IPS DF 4.7 (cell line): Measurements from ENCODE around the gene TNNI3K.

ENCODE experiments used
- DNase-seq: peaks from one replicate; pipeline ENCODE4 v3.0.0-alpha.2; 2013; ENCODE audit warnings: low spot score; ENCODE audit errors: extremely low read depth

TNNI3K gene

DNA sequence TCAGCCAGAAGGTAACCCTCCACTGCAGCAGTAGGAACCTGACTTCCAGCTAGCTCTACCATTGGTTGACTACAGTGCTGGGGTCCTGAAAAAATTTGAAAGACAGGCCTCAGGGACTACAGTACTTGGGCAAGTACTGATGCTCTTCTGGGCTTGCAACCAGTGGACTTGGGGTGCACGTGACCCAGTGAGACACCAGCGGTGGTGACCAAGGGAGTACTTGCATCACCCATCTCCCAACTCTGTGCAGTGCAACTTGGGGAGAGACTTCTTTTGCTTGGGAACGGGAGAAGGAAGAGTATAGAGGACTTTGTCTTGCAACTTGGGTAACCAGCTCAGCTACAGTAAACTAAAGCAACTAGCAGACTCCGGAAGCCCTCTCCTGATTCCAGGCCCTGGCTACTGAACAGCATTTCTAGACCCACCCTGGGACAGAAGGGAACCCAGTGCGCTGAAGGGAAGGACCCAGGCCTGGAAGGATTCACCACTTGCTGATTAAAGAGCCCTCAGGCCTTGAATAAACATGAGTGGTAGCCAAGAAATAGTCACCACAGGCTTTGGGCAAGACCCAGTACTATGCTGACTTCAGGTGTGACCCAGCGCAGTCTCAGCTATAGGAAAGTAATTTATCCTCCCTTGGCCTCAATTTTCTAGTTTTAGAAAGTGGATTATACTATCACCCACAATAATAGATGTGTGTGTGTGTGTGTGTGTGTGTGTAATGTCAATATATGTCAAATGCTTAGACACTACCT, 45.6 kb downstream of the TNNI3K start:
- no peak for DNase-seq

DNA sequence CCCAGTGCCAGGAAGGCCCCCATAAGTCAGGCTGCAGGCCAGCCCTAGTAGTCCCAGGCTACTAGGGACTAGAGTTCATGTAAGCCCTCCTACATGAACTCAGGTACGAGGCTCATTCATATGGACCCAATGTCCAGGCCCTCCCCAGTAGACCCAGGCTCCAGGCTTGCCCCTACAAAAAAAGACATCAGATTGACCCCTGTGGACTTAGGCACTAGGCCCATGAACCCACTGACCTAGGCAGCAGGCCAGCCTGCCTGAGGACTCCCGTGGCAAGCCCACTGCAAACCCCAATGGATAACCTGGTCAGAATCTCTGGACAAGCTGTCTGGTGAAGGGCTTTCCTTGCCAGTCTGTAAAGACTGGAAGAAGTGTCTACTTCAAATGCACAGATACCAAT, 51.2 kb downstream of the TNNI3K start:
- no peak for DNase-seq

DNA sequence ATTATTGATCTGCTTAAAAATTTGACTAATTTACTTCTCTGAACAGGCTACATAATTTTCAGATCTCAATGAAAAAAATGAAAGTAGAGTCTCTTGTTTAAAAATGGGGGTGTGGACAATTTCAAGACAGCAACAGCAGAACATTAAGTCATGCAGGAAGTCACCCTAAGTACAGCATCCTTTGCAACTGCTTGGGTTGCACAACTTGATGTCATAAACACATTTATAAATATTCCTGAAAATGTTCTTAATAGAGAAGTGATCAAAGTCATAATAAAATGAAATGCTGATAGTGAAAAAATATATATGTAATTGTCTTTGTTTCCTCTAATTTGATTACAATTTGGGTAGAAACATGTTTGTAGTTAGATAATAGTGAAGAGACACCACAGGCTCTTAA, 79.3 kb downstream of the TNNI3K start:
- no peak for DNase-seq

DNA sequence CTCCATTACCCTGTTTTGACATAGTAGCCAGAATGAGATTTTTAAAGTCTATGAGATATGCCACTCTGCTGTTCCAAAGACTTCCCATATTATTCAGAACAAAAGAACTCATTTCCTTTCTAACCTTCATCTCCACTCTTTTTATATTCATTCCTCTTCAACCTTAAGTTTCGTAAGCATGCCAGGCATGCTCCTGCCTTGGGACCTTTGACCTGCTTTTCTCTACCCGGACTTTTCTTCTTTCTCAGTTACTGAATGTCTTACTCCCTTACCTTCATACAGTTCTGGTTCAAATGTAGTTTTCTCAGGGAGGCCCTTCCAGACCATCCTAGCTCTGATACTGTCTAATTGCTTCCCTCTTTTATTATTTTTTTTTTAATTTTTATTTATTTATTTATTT, 81.1 kb downstream of the TNNI3K start:
- DNase-seq: no peak

DNA sequence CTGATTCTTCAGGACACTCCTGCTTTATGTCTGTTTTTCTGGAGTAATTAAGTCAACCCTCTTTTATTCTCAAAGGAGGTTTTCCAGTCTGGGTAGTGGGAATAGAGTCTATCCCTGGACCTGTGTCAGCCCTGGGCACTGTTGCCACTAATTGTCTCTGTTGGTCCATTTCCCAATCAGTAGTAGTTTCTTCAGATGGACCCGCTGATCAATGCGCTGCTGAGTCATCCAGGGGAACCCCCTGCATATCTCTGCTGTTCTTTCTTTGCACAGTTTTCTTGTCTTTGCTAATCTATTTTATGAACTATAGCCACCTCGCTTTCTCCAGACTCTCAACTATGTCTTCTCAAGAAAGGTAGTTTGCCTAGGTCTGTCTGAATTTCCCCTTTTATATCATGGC, 82.5 kb downstream of the TNNI3K start:
- no peak for DNase-seq

DNA sequence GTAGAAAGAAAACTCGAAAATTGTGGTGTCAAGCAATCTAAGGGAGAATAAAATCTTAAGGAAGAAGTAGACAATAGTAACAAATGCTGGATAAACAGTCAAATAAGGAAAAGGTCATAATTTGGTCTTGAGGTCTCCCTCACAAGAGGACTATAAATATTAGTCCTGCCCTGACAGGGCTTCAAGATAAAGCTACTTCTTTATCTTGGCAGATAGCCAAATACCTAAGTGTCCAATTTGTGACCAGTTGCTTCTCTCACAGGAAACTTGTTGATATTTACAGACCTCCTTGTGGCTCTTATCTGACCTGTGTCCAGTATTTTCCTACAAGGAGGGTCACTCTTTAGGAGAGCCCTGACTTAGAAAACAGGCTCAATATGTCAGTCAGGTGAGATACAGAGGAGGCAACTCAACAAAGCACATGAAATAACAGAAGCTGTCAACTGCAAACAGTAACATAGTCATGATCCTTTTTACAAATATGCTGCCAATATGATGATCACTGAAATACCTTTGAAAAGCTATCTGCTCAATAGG, 88.8 kb downstream of the TNNI3K start:
- no peak for DNase-seq

DNA sequence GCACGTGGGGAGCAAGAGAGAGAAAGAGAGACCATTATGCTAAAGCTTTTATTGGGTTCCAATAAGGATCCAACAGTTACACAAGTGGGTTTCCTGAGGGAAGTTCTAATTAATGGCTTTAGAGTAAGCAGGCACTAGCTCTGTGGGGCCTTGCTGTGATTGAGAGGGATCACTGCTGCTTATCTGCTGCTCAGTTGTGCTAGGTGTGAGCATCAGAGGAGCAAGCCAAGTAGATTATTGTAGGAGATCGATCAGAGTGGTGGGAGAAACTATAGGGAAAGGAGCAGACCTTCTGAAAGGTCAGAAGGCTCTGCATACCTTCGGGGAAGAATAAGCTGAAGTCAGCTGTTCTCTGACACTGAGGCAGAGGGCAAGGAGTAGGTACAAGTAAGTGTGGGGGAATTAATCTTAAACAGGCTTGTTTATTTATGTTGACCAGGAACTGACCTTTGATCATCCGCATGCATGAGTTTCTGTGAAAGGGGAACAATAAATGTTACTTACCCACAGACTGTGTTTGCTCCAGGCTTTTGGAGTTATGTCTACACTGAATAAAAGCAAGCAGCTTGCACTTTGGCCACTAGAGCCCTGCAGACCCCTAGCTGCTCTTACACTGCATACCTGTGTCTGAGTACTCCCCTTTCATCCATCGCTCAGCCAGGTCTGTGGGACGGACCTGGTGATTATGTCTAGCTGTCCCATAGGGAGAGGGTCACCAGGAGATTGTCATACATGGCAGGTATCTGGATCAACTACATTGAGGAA, 89.7 kb downstream of the TNNI3K start:
- no peak for DNase-seq

DNA sequence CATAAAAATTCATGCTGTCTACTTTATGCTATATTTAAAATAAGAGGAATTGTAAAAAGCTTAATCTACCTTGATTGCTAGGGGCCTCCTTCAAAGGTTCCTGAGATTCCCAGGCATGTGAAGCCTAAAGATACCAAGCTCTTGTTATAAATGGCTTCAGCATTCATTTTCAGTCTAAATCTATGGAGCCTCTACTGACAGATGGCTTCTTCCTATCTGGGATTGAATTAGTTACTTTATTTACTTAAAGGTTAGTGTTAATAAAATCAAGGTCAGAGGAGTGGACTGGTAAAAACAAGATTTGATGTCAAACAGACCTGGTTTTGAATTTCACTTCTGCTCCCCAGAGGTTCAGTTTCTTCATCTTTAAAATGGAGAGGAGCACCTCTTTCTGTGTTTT, 93.7 kb downstream of the TNNI3K start:
- no peak for DNase-seq

- DNase-seq: no peak
Observed at GRCh38 chr1:74333244-74333643, 98.1 kb downstream of the TNNI3K start.

DNA sequence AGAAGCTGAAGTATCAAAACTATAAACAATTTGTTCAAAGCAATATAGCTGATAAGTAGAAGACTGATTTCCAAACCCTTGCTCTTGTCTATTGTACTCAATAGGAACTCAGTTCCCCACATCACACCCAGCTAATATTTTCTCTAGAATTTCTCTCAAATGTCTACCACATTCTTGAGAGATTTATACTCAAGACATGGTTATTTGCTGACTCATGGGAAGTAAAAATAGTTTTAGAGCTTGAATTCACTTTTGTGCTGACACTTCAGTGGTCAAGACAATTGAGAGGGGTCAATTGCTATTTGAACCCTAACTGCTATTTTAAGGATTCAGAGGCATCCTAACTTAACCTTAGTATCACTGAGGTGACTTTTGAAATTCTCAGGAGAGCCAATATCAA, 99.0 kb downstream of the TNNI3K start:
- DNase-seq: no peak

DNA sequence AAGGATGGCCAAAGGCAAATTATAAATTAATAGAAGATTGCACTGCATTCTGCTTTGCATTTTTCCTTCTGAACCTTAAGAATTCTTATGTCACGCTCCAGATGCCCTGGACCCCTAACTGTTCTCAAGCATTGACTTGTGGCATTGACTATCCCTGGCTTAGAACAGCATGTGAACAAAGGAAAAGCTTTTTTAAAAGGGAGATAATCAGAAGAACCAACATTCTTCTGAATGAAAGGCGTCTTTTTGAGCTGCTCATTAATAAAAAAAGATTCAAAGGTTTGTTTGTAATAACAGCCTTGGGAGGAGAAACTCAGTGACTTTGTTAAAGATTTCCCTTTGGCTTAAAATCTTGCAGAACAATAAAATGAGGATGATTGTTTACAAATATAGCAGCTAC, 105.5 kb downstream of the TNNI3K start:
- DNase-seq: no peak

DNA sequence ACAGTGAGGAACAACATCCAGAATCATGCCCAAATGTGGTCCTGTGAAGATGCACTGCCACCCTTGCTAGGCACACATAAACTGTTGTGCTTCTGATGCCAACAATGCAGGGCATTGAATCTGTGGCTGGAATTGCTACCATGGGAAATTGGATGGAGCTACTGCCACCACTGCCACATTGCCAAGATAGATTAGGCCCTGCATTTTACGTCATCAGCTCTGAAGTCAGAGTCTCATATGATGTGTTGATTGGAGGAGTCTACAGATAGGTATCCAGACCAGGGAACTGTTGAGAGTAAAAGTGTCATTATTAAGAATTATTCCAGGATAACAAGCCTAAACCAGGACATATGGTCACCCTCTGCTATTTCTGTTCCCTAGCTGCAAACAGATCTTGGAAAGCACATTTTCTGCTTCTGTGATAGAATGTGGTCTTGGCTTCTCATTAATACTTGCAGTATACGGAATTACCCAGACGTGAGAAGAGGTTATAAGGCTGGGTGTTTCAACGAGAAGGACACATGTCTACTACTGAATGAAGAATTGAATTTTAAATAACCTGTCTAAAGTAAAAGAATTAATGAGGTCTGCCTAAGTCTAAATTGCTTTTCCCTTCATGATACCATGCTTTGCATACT, 106.6 kb downstream of the TNNI3K start:
- no peak for DNase-seq

GRCh38 chr1:74343216-74343615, 108.0 kb downstream of the TNNI3K start:
- no peak for DNase-seq

- no peak for DNase-seq
Observed at GRCh38 chr1:74344387-74344786, 109.2 kb downstream of the TNNI3K start.

GRCh38 chr1:74356493-74356892, 121.3 kb downstream of the TNNI3K start:
- no peak for DNase-seq

GRCh38 chr1:74357150-74357549, 122.0 kb downstream of the TNNI3K start:
- no peak for DNase-seq

DNA sequence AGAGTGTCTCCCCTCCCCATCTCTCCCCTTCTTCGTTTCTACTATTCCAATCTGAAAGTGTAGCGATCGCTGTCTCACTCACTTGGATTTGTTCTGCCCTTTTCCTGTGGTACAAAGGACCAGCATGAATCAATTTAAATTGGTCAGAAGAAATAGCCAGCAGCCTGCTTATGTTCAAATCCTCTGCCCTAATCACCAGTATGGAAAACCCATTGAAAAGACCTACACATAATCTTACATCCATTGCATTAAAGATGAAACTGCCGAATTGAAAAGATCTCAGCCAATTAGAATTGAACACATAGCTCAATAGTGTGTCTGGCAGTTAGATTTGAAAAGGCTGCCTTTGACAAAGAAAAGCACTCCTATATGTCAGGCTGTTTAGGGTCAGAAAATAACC, 122.6 kb downstream of the TNNI3K start:
- DNase-seq: no peak

GRCh38 chr1:74362691-74363090, 127.5 kb downstream of the TNNI3K start:
- no peak for DNase-seq

- no peak for DNase-seq
Observed at GRCh38 chr1:74363220-74363619, 128.0 kb downstream of the TNNI3K start.

GRCh38 chr1:74367175-74367813, 132.1 kb downstream of the TNNI3K start:
- no peak for DNase-seq

DNA sequence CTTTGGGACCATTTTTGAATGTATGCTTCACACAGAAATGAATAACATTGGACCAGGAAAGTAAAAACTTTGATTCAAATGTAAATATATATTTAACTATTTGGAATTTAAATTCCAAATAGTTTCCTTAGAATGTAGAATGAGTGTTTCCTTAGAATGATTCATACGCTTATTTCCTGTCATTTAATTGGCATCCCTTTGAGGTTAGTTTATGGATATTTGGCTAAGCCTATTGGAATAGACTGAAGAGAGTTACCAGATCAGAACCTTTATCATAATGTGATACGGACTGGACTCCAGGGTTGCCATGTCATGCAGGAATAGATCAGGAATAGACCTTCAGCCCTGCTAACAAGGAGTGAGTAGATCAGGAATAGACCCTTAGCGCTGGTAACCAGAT, 133.1 kb downstream of the TNNI3K start:
- no peak for DNase-seq

DNA sequence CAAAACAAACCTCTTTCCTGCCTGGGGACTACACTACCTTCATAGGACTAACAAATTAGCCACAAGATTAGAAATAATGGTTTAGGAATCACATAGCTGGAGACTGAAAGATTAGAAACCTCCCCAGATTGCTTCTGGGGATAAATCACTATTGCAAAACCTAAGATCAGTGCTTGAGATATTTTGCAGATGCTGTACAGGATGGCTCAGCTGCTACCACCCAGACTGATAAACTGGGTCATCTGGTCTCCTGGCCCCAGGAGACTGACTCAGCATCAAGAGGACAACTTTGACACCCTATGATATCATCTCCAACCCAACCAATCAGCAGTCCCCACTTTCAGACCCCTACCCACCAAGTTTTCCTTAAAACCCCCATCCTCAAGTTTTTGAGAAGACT, 140.2 kb downstream of the TNNI3K start:
- no peak for DNase-seq
